ENCODE results near the gene FAHD2A.
"Not testable (repeated sequence)": the region's sequence is repeated elsewhere in the genome, so short reads cannot be mapped to it uniquely, and the experiment has no call there.

The FAHD2A gene

GRCh38 chr2:95402370-95403203 is at the start of gene FAHD2A:
Gene FAHD2A, plus strand, starts transcription at chr2:95402708. Its CDS starts 2,851 bp downstream, at chr2:95405559.
- peak; percentile 71 for DNase-seq (ENCODE audit: low read depth)
- in situ Hi-C loops (cut with HindIII; ENCODE audit: low sequenced_read_pairs) = no loop called here
- TF ChIP-seq CTCF (IDR thresholded peaks at IDR 0.05; ENCODE audit: low read depth, low read length, missing control alignments) = no peak
- H3K4me3 ChIP-seq (ENCODE audit: low read depth, low read length) = peak within 1 kb of the TSS; percentile 95

GRCh38 chr2:95353055-95353575 is 49.4 kb upstream of the FAHD2A start:
- in situ Hi-C loops (cut with HindIII; ENCODE audit: low sequenced_read_pairs) = no loop called here
- no peak for DNase-seq (ENCODE audit: low read depth)
- no peak for TF ChIP-seq CTCF (IDR thresholded peaks at IDR 0.05; ENCODE audit: low read depth, low read length, missing control alignments)
- no peak overlapping the region for H3K4me3 ChIP-seq (ENCODE audit: low read depth, low read length)

- TF ChIP-seq CTCF (IDR thresholded peaks at IDR 0.05; ENCODE audit: low read depth, low read length, missing control alignments) = no peak
- in situ Hi-C loops (cut with HindIII; ENCODE audit: low sequenced_read_pairs) = no loop called here
- H3K4me3 ChIP-seq (ENCODE audit: low read depth, low read length) = no peak overlapping the region
- DNase-seq (ENCODE audit: low read depth) = no peak
Measured at GRCh38 chr2:95353613-95354468, 48.7 kb upstream of the FAHD2A start.

GRCh38 chr2:95354469-95354901 is 48.0 kb upstream of the FAHD2A start:
- no peak overlapping the region for H3K4me3 ChIP-seq (ENCODE audit: low read depth, low read length)
- in situ Hi-C loops (cut with HindIII; ENCODE audit: low sequenced_read_pairs) = no loop called here
- DNase-seq (ENCODE audit: low read depth) = no peak
- no peak for TF ChIP-seq CTCF (IDR thresholded peaks at IDR 0.05; ENCODE audit: low read depth, low read length, missing control alignments)

GRCh38 chr2:95354925-95355324 is 47.6 kb upstream of the FAHD2A start:
- no peak for DNase-seq (ENCODE audit: low read depth)
- in situ Hi-C loops (cut with HindIII; ENCODE audit: low sequenced_read_pairs) = no loop called here
- no peak overlapping the region for H3K4me3 ChIP-seq (ENCODE audit: low read depth, low read length)
- no peak for TF ChIP-seq CTCF (IDR thresholded peaks at IDR 0.05; ENCODE audit: low read depth, low read length, missing control alignments)

GRCh38 chr2:95355486-95355885 is 47.0 kb upstream of the FAHD2A start:
- H3K4me3 ChIP-seq (ENCODE audit: low read depth, low read length); DNase-seq (ENCODE audit: low read depth); in situ Hi-C loops (cut with HindIII; ENCODE audit: low sequenced_read_pairs): not testable (repeated sequence)

All from astrocyte of the cerebellum (primary cell).